Endothelial cell of umbilical vein (primary cell): Measurements from ENCODE around the gene TGM3. TPM values are rescaled to one million over a fixed set of nuclear protein-coding genes. Genes with fewer than 3 reads are reported as not detected.

Experiments
- BruUV-seq: library from RNA; stranded (reverse); fragments of 400-500 nt; replicated peaks from 2 replicates; lab custom pipeline; 2021; lab: Mats Ljungman, UMichigan
- CTCF ChIA-PET: fragments of 300-600, 350-600 bp; sonication (Branson Sonifier 250); formaldehyde crosslinking; loops from one replicate; lab custom pipeline; 2021; ENCODE audit warnings: antibody characterized with exemption, inconsistent platforms; lab: Charles Lee
- POLR2A ChIA-PET: fragments of 300-600, 350-600 bp; sonication (Branson Sonifier 250); formaldehyde crosslinking; loops from one replicate; lab custom pipeline; 2021; ENCODE audit warnings: antibody characterized with exemption, inconsistent platforms; lab: Charles Lee
- DNase-seq: peaks from one replicate; pipeline ENCODE4 v3.0.0-alpha.2; 2011; ENCODE audit warnings: low read depth, low spot score
- FAIRE-seq: peaks from 2 replicates; lab custom pipeline; 2011; peaks lifted over from hg19 to GRCh38; lab: Jason Lieb, UNC
- H2AFZ ChIP-seq: 2 replicates; pipeline ENCODE4 v1.6.0; 2012; ENCODE audit warnings: low read depth, low read length, control low read depth, inconsistent platforms
- H3K27ac ChIP-seq: 2 replicates; pipeline ENCODE4 v1.5.1; 2011; ENCODE audit warnings: low read depth, mild to moderate bottlenecking, control low read depth, low read length, moderate library complexity; ENCODE audit not compliant: insufficient read depth
- H3K27me3 ChIP-seq, 2 experiments: 2 replicates each; pipeline versions ENCODE4 v1.6.0 to v1.6.1; 2011; ENCODE audit warnings: low read length in 2 of 2, mixed read lengths in 1 of 2; ENCODE audit not compliant: control insufficient read depth in 2 of 2, insufficient read depth in 2 of 2
- H3K36me3 ChIP-seq, 2 experiments: 2 replicates in 1 of 2; 3 replicates in 1 of 2; pipeline ENCODE4 v1.5.1; 2011; ENCODE audit warnings: low read length in 2 of 2, mild to moderate bottlenecking in 1 of 2, moderate library complexity in 1 of 2; ENCODE audit not compliant: control insufficient read depth in 2 of 2, insufficient read depth in 2 of 2; ENCODE audit errors: extremely low read depth in 1 of 2
- H3K4me1 ChIP-seq: 3 replicates; pipeline ENCODE4 v1.5.1; 2011; ENCODE audit warnings: mild to moderate bottlenecking, low read length; ENCODE audit not compliant: control insufficient read depth, insufficient read depth; ENCODE audit errors: extremely low read depth
- H3K4me2 ChIP-seq: 2 replicates; pipeline ENCODE4 v1.6.1; 2011; ENCODE audit warnings: low read length, control low read depth, mixed read lengths; ENCODE audit not compliant: insufficient read depth
- H3K4me3 ChIP-seq, 3 experiments: fragments of 200-600 bp in 1 of 3; sonication (generic), shearing (Covaris generic) in 1 of 3; replicated peaks in 1 of 3; 2 replicates each; pipeline ENCODE4 v1.5.1; 2011 to 2016; ENCODE audit warnings: control low read depth in 3 of 3, low read length in 3 of 3, mild to moderate bottlenecking in 2 of 3, inconsistent platforms in 1 of 3, low read depth in 1 of 3, moderate library complexity in 1 of 3; ENCODE audit not compliant: insufficient read depth in 1 of 3
- H3K79me2 ChIP-seq: 2 replicates; pipeline ENCODE4 v1.6.0; 2012; ENCODE audit warnings: low read length, inconsistent platforms; ENCODE audit not compliant: control insufficient read depth, insufficient read depth
- H3K9ac ChIP-seq: replicated peaks from 2 replicates; pipeline ENCODE3; 2011; ENCODE audit warnings: low read length, control low read depth; ENCODE audit not compliant: insufficient read depth; ENCODE audit errors: extremely low read depth
- H3K9me1 ChIP-seq: replicated peaks from 3 replicates; pipeline ENCODE4 v1.6.0; 2011; ENCODE audit warnings: mild to moderate bottlenecking, low read length; ENCODE audit not compliant: control insufficient read depth, insufficient read depth; ENCODE audit errors: extremely low read depth
- H3K9me3 ChIP-seq: replicated peaks from 2 replicates; pipeline ENCODE4 v1.5.1; 2012; ENCODE audit warnings: low read length, inconsistent platforms; ENCODE audit not compliant: control insufficient read depth, insufficient read depth
- H4K20me1 ChIP-seq: replicated peaks from 2 replicates; pipeline ENCODE3; 2011; ENCODE audit warnings: mild to moderate bottlenecking, low read length; ENCODE audit not compliant: control insufficient read depth, insufficient read depth; ENCODE audit errors: extremely low read depth
- EZH2 ChIP-seq: IDR thresholded peaks from 2 replicates; pipeline ENCODE4 v1.6.1; 2012; ENCODE audit warnings: borderline replicate concordance, low read depth, mild to moderate bottlenecking, moderate library complexity, low read length, inconsistent platforms; ENCODE audit not compliant: severe bottlenecking
- FOS ChIP-seq: IDR thresholded peaks from 2 replicates; pipeline ENCODE4 v1.6.1; 2011; ENCODE audit warnings: mild to moderate bottlenecking, low read length, moderate library complexity, borderline replicate concordance; ENCODE audit not compliant: insufficient read depth
- GATA2 ChIP-seq: IDR thresholded peaks from 2 replicates; pipeline ENCODE4 v1.7.0; 2011; ENCODE audit warnings: low read depth, mild to moderate bottlenecking, moderate library complexity, mixed read lengths, low read length; ENCODE audit not compliant: insufficient read length, insufficient read depth
- JUN ChIP-seq: IDR thresholded peaks from 2 replicates; pipeline ENCODE4 v1.6.1; 2011; ENCODE audit warnings: borderline replicate concordance, low read depth; ENCODE audit not compliant: insufficient read length, insufficient read depth
- MYC ChIP-seq: IDR thresholded peaks from one replicate; pipeline ENCODE4 v1.6.1; 2011; ENCODE audit warnings: mild to moderate bottlenecking, low read depth, low read length
- POLR2A ChIP-seq: IDR thresholded peaks from 2 replicates; pipeline ENCODE4 v1.6.1; 2012; ENCODE audit warnings: low read depth, mild to moderate bottlenecking, control low read depth, low read length
- POLR2AphosphoS5 ChIP-seq: IDR thresholded peaks from 2 replicates; pipeline ENCODE4 v1.6.1; 2012; ENCODE audit warnings: low read depth, mild to moderate bottlenecking, control low read depth, low read length, moderate library complexity; ENCODE audit not compliant: insufficient read depth
- dilution Hi-C: fragments of 300-500 bp; cut with MboI; formaldehyde crosslinking; loops from one replicate; pipeline ENCODE4 v1.15.0; 2019; ENCODE audit warnings: low sequenced_read_pairs; ENCODE audit not compliant: extremely low pct_ligation_motif_present
- intact Hi-C: fragments of 100-400 bp; cut with micrococcal nuclease; formaldehyde crosslinking; loops from one replicate; pipeline ENCODE4 v1.10.0; 2022
- polyA plus RNA-seq, 4 experiments: library from polyadenylated mRNA; depleted of rRNA in 3 of 4; stranded (reverse) in 3 of 4; unstranded in 1 of 4; fragments of >200 nt; gene quantifications; 2 replicates each; pipeline versions ENCODE4 v1.2.1 to v1.2.3, GENCODE V29; 2011 to 2012; ENCODE audit warnings: missing spikeins in 1 of 4
- total RNA-seq: library from RNA; stranded (reverse); gene quantifications from 2 replicates; pipeline ENCODE4 v1.2.3, GENCODE V29; 2021
- TF ChIP-seq, protein P1 (sequence below): IDR thresholded peaks from 2 replicates; pipeline ENCODE4 v1.6.1; 2011; ENCODE audit not compliant: insufficient read depth, insufficient read length
- TF ChIP-seq, protein P2 (sequence below), 2 donors: IDR thresholded peaks; 1 replicate in 1 of 2; 2 replicates in 1 of 2; pipeline ENCODE4 v1.5.1; 2011; ENCODE audit warnings: low read length in 2 of 2, mild to moderate bottlenecking in 2 of 2, moderate library complexity in 2 of 2, control low read depth in 1 of 2, inconsistent platforms in 1 of 2, low read depth in 1 of 2; ENCODE audit not compliant: insufficient read depth in 1 of 2; ENCODE audit errors: extremely low read depth in 1 of 2

TGM3 gene
- total and polyA plus RNA-seq, 2 donors (not counting 3 experiments of a cell fraction or from before 2014, with no cell fraction given), result not detected

DNA sequence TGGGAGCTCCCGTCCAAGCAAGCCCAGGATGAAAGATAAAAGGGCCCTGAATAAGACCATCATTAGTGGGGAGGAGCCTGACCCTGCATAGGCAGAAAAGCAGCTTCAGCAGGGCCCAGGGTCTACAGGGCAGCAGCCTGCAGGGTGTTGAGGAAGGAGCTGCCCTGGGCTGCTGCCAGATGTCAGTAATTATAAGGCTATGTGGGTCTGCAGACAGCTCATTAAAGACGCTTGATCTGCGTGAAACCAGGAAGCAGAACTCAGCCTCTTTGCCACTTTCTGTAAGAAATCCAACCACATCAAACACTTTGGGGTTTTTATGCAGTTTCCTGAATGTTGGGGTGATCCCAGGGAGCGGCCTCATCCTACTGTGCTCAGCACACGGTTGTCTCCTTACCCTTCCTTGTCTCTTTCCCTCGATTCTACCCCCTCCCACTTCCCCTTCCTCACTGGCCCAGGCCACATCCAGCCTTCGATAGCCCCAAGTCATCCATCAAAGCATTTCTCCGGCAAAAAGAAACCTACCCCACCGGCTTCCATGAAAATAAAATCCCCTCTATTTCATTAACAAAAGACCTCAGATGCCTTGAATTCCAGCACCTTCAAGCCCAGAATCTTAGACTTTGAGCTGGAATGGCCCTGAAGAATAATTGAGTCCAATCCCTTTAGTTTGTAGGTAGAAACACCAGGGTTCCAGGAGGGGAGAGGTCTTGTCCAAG is 83.9 kb downstream of the TGM3 start:
- Histone ChIP-seq H3K4me2 (no peak overlapping the region), H3K9ac (no peak overlapping the region), H3K36me3 (no peaks in the 10 kb centered on the region), H3K4me1 (no peaks in the 10 kb centered on the region), H4K20me1 (no peaks in the 10 kb centered on the region), H3K9me3 (no peaks in the 10 kb centered on the region), H3K9me1 (no peaks in the 10 kb centered on the region), H3K4me3 (no peak overlapping the region), H3K27ac (no peak overlapping the region), H3K27me3 (no peaks in the 10 kb centered on the region), H3K79me2 (no peaks in the 10 kb centered on the region), H2AFZ (no peak overlapping the region)
- no peak for FAIRE-seq
- ChIA-PET POLR2A (interaction anchor here (0.5 kb wide), 1 partner anchor 74 kb away, joined by 5 read pairs; no protein-coding TSS in a partner anchor), CTCF (interaction anchor here (1.3 to 3.1 kb wide), 2 partner anchors 8 to 29 kb away, joined by 3 to 16 read pairs; no protein-coding TSS in a partner anchor)
- no peak for TF ChIP-seq GATA2
- TF ChIP-seq, protein P1, sequence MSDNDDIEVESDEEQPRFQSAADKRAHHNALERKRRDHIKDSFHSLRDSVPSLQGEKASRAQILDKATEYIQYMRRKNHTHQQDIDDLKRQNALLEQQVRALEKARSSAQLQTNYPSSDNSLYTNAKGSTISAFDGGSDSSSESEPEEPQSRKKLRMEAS, result no peak
- TF ChIP-seq, protein P2, sequence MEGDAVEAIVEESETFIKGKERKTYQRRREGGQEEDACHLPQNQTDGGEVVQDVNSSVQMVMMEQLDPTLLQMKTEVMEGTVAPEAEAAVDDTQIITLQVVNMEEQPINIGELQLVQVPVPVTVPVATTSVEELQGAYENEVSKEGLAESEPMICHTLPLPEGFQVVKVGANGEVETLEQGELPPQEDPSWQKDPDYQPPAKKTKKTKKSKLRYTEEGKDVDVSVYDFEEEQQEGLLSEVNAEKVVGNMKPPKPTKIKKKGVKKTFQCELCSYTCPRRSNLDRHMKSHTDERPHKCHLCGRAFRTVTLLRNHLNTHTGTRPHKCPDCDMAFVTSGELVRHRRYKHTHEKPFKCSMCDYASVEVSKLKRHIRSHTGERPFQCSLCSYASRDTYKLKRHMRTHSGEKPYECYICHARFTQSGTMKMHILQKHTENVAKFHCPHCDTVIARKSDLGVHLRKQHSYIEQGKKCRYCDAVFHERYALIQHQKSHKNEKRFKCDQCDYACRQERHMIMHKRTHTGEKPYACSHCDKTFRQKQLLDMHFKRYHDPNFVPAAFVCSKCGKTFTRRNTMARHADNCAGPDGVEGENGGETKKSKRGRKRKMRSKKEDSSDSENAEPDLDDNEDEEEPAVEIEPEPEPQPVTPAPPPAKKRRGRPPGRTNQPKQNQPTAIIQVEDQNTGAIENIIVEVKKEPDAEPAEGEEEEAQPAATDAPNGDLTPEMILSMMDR (IDR thresholded peaks at IDR 0.05; ENCODE audit: extremely low read depth in 1 of 2, insufficient read depth in 1 of 2, low read depth in 1 of 2, low read length in 2 of 2), result no peak
- no peak for TF ChIP-seq POLR2AphosphoS5
- no peak for TF ChIP-seq JUN
- no peak for TF ChIP-seq POLR2A
- TF ChIP-seq FOS, result no peak
- no peak for TF ChIP-seq MYC
- TF ChIP-seq EZH2, result no peak
- DNase-seq, result no peak
- intact Hi-C loops, result no loop called here
- no TSS peak for BruUV-seq
- dilution Hi-C loops, result no loop called here
